Calu3 (cell line): Measurements from ENCODE around the gene HRH1. TPM values are rescaled to one million over a fixed set of nuclear protein-coding genes. Genes with fewer than 3 reads are reported as not detected.

Experiments used
- BruUV-seq: library from RNA; stranded (reverse); fragments of 400-500 nt; replicated peaks from 2 replicates; lab custom pipeline; 2021; lab: Mats Ljungman, UMichigan
- CTCF ChIA-PET: fragments of 300-600 bp; sonication (Branson Sonifier 250); formaldehyde crosslinking; loops from one replicate; lab custom pipeline; 2022; ENCODE audit warnings: antibody characterized with exemption; lab: Charles Lee
- DNase-seq: peaks from one replicate; pipeline ENCODE4 v3.0.0; 2022
- H3K27ac Mint-ChIP-seq: one replicate; pipeline ENCODE4 v1.8.0; 2022; ENCODE audit warnings: mixed read lengths; ENCODE audit not compliant: unreplicated experiment
- H3K27me3 Mint-ChIP-seq: one replicate; pipeline ENCODE4 v1.8.0; 2022; ENCODE audit warnings: mixed read lengths; ENCODE audit not compliant: unreplicated experiment
- H3K36me3 Mint-ChIP-seq: one replicate; pipeline ENCODE4 v1.8.0; 2022; ENCODE audit warnings: mild to moderate bottlenecking, moderate library complexity, mixed read lengths; ENCODE audit not compliant: insufficient read depth, unreplicated experiment
- H3K4me1 Mint-ChIP-seq: one replicate; pipeline ENCODE4 v1.8.0; 2022; ENCODE audit warnings: mild to moderate bottlenecking, low read depth, mixed read lengths; ENCODE audit not compliant: unreplicated experiment
- H3K4me3 Mint-ChIP-seq: one replicate; pipeline ENCODE4 v1.8.0; 2022; ENCODE audit warnings: mild to moderate bottlenecking, low read depth, moderate library complexity, mixed read lengths; ENCODE audit not compliant: unreplicated experiment
- H3K9me3 Mint-ChIP-seq: one replicate; pipeline ENCODE4 v1.8.0; 2022; ENCODE audit warnings: low read depth, mixed read lengths; ENCODE audit not compliant: unreplicated experiment
- CTCF ChIP-seq: fragments of 200-600 bp; IDR thresholded peaks from one replicate; pipeline ENCODE4 v1.8.0; 2022; ENCODE audit warnings: antibody characterized with exemption; ENCODE audit not compliant: unreplicated experiment
- intact Hi-C: fragments of 100-400 bp; cut with micrococcal nuclease; formaldehyde crosslinking; loops from one replicate; pipeline ENCODE4 v1.10.0; 2022; ENCODE audit not compliant: unreplicated experiment
- total RNA-seq: library from RNA; stranded (reverse); gene quantifications from 2 replicates; pipeline ENCODE4 v1.2.3, GENCODE V29; 2022

The HRH1 gene
- total RNA-seq, 1 experiment from 2014 or later = 9.1 TPM

- no peak for TF ChIP-seq CTCF
- CTCF ChIA-PET = no interaction called here
- no peak for DNase-seq
- Mint-ChIP-seq H3K36me3 (peaks cover 5% of the 10 kb centered on the region), H3K27ac (no peak overlapping the region), H3K4me1 (peaks cover 18% of the 10 kb centered on the region), H3K9me3 (no peaks in the 10 kb centered on the region), H3K27me3 (peaks cover 25% of the 10 kb centered on the region), H3K4me3 (no peak overlapping the region)
- intact Hi-C loops = no loop called here
- BruUV-seq = no TSS peak
Observed at GRCh38 chr3:11144996-11145395, 9.3 kb upstream of the HRH1 start.

- Mint-ChIP-seq H3K27me3 (peaks cover 34% of the 10 kb centered on the region), H3K36me3 (no peaks in the 10 kb centered on the region), H3K4me1 (peaks cover 9% of the 10 kb centered on the region), H3K27ac (no peak overlapping the region), H3K9me3 (no peaks in the 10 kb centered on the region), H3K4me3 (no peak overlapping the region)
- no peak for TF ChIP-seq CTCF
- no peak for DNase-seq
- intact Hi-C loops = no loop called here
- CTCF ChIA-PET = no interaction called here
- BruUV-seq = no TSS peak
Observed at GRCh38 chr3:11145888-11146287, 8.4 kb upstream of the HRH1 start.

- Mint-ChIP-seq H3K36me3 (no peaks in the 10 kb centered on the region), H3K27ac (no peak overlapping the region), H3K4me3 (no peak overlapping the region), H3K9me3 (no peaks in the 10 kb centered on the region), H3K27me3 (peaks cover 42% of the 10 kb centered on the region), H3K4me1 (peaks cover 9% of the 10 kb centered on the region)
- CTCF ChIA-PET = no interaction called here
- TF ChIP-seq CTCF = no peak
- no peak for DNase-seq
- no TSS peak for BruUV-seq
- intact Hi-C loops = no loop called here
Observed at GRCh38 chr3:11146773-11147660, 7.3 kb upstream of the HRH1 start.

- TF ChIP-seq CTCF = no peak
- no TSS peak for BruUV-seq
- no peak for DNase-seq
- H3K36me3 Mint-ChIP-seq = no peaks in the 10 kb centered on the region
- H3K4me1 Mint-ChIP-seq = peaks cover 15% of the 10 kb centered on the region
- intact Hi-C loops = no loop called here
- H3K4me3 Mint-ChIP-seq = no peak overlapping the region
- peaks cover 65% of the 10 kb centered on the region for H3K27me3 Mint-ChIP-seq
- CTCF ChIA-PET = no interaction called here
- no peaks in the 10 kb centered on the region for H3K9me3 Mint-ChIP-seq
- no peak overlapping the region for H3K27ac Mint-ChIP-seq
Observed at GRCh38 chr3:11150256-11150655, 4.0 kb upstream of the HRH1 start.
